Bone marrow (tissue), 2 donors: ENCODE measurements around the gene PNMA8C.
A peak's percentile ranks its signal among the peaks of the same experiment; 100 is the strongest.

Source experiments
- DNase-seq, 2 donors: peaks; one replicate each; lab custom pipeline; 2025; lab: John Stamatoyannopoulos, UW

Gene PNMA8C

DNA sequence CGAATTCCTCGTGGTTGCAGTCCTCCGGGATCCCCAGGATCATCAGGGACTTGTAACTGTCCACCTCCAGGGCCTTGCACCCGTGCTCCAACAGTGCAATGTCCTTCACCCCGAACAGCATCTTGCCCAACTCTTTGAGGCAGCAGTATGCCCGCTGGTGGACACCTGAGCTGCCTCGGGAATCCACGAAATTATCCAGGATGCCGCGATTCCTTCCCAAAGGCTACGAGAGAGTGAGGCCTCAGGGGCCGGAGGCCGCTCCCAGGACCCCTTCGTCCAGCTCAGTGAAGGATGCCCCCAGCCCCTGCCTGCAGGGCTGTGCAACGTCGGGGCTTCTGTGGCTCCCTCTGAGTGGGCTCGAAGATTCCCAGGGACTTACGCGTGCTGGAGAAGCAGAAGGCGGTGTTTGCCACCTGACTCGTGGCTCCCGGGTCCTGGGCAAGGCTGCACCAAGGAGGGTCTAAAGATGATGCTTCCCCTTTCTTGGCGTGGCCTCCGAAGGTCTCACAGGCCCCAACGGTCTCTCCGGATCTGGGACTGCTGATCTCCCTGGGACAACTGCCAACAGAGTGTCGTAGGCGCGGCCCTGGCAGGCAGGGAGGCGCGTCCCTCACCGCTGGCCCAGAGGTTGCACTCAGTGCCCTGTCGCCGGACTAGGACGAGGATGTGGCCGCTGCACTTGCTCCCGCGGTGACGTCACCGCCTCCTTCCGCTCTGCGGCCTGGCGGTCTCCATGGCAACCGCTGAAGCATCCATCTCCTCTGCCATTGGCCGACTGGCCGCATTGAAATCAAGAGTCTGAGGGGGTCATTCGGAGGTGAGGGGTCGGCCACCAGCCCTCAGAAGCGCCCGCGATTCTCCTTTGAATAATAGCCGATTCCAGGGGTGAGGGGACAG lies at the start of gene PNMA8C:
TSS of gene PNMA8C (minus strand) at position 698 of the 897 bp plus-strand sequence. CDS start at position 121, 577 bp downstream.
- peak; percentile 9 to 12 for DNase-seq

DNA sequence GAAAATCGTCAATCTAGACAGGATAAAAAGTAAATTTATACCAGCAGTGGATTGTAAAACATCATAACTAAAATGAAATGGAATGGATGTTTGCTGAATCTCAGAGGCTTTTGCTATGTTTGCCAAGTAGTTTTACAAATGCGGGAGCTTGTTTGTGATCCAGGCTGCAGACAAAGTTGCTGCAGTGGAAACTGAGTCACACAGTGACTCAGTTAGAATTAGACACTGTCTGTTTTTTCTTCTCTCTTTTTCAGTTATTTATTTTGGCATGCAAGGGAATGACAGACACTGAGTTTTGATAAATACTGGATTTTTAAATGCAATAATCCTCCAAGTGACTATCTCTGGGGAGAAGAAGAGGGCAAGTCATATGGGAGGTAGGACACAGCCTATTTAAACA lies 47.2 kb upstream of the PNMA8C start:
- DNase-seq, result no peak

GRCh38 chr19:46474211-46474610 lies 45.5 kb upstream of the PNMA8C start:
- no peak for DNase-seq

- no peak for DNase-seq
Measured at GRCh38 chr19:46472592-46472991, 43.9 kb upstream of the PNMA8C start.

GRCh38 chr19:46471811-46472543 lies 43.2 kb upstream of the PNMA8C start:
- no peak for DNase-seq

GRCh38 chr19:46471116-46471733 lies 42.5 kb upstream of the PNMA8C start, which contains the start of gene PNMA8A:
TSS of gene PNMA8A (minus strand) at chr19:46471563. CDS start at chr19:46471035, 528 bp downstream.
- DNase-seq, result no peak

DNA sequence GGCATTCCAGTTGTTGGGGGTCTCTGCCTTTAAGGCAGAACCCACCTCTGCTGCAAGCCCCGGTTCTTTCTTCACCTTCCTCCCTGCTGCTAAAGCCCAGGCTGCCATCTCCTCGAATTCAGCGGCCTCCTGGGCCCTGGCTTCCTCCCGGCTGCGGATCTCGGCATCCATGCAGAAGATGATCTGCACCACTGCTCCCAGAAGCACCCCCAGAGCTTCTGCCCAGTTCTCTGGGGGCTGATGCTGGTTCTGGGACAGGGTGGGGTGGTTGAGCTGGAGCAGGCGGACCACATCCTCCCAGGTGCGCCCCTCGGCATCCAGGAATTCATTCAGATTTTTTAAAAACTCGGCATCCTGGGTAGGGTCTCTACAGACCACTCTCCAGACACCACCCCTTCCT lies 41.6 kb upstream of the PNMA8C start:
- DNase-seq, result no peak

GRCh38 chr19:46469541-46470185 lies 40.9 kb upstream of the PNMA8C start:
- no peak for DNase-seq

DNA sequence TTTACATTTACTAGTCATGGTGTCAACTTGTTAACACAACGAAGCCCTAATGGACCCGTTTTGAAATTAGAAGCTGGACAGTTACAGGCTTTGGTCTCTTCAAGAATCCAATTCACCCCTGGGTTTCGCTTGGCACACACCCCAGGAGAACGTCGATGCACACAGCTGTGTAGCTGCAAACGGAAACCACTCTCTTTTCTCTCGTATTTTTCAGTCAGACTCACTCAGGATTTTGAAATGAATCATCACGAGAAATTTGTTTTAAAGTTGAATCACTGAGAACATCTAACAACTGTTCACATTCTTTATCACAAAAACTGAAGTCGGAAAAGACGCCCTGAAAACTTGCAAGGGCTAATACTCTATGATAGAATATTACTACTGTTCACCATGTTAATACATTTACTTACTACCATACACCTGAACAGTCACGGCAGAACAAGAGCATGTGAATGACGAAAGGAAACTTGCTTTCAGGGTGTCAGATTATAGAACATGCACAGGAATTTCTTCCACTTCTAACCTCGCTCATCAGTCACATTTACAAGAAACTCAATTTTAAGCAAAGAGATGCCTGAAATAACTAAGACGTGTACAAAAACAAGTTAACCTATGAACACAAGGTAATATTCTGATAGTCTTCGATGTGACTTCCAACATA lies 37.9 kb upstream of the PNMA8C start:
- DNase-seq, result no peak

DNA sequence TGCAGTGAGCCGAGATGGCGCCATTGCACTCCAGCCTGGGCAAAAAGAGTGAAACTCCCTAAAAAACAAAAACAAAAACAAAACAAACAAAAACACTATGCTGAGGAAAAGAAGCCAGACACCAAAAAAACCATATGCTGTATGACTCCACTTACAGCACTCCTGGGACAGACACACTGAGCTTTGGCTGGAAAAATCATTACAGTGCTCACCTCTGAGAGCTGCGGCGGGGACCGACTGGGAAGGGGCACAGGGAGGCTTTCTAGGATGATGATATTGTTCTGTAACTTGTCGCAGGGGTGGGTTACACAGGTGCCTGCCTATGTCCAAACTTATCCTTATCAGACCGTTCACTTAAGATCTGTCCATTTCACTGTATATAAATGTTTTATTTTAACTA lies 34.8 kb upstream of the PNMA8C start:
- DNase-seq, result no peak

GRCh38 chr19:46461537-46461936 lies 32.8 kb upstream of the PNMA8C start:
- no peak for DNase-seq

DNA sequence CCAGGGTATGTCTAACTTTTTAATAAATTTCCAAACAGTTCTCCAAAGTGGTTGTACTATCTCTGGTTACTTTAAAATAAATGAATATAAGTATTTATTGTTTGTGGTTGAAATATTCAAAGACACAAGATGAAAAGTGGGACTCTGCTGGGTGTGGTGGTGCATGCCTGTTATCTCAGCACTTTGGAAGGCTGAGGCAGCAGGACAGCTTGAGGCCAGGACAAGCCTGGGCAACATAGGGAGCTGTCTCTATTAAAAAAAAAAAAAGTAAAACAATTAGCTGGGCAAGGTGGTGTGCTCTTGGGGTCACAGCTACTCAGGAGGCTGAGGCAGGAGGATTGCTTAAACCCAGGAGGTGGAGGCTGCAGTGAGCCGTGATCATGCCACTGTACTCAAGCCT lies 32.2 kb upstream of the PNMA8C start:
- no peak for DNase-seq

DNA sequence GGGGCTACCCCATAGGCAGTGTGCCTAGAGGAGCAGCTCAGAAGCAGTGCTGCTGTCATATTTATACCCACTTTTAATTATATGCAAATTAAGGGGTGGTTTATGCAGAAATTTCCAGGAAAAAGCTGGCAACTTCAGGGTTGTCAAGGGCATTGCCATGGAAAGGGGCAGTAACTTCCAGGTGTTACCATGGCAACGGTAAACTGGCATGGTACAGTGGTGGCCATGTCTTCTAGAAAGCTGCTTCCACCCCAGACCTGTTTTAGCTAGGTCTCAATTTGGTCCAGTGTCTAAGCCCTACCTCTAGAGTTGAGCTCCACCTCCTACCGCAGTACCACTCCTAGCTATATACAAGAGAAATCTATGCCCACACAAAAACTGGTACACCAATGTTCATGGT lies 31.3 kb upstream of the PNMA8C start:
- no peak for DNase-seq

- DNase-seq, result no peak
Measured at GRCh38 chr19:46456930-46457329, 28.2 kb upstream of the PNMA8C start.

GRCh38 chr19:46454244-46454643 lies 25.5 kb upstream of the PNMA8C start:
- no peak for DNase-seq

- DNase-seq, result no peak
Measured at GRCh38 chr19:46453661-46454060, 24.9 kb upstream of the PNMA8C start.

DNA sequence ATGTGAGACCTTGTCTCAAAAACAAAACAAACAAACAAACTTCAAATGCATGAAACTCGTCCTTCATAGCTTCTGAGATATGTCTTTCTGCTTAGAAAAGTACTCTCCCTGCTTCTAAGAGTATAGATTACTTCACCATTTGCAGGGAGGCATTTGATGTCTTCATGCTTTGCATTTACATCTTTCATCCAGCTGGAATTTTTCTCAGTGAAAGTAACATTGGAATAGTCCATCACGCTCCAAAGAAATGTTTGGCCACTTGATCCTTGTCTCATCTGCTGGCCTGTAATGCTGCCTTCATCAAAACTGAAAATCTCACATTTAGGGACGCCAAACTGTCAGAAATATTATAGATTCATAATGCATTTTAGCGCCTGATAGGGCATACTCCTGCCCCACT lies 23.4 kb upstream of the PNMA8C start:
- no peak for DNase-seq

DNA sequence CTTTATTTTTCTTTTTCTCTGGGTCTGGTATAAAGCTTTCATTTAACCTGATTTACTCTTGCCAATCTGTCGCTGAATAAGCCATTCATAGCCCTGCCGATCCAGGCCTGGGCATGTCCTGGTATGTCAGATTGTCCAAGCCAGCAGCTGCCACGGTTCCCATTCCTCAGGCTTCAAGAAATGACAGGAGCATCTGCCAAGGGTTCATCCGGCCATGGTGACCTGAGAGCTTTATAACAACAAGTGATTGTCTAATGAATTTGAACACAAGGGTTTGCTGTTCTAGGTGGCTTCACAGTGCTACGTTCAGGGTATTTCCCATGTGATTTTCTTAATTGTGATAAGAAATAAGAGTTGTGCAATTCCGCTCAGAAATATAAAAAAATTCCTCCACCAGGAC lies 22.6 kb upstream of the PNMA8C start:
- no peak for DNase-seq

GRCh38 chr19:46450737-46451136 lies 22.0 kb upstream of the PNMA8C start:
- DNase-seq, result no peak

GRCh38 chr19:46449228-46449627 lies 20.5 kb upstream of the PNMA8C start:
- DNase-seq, result no peak

DNA sequence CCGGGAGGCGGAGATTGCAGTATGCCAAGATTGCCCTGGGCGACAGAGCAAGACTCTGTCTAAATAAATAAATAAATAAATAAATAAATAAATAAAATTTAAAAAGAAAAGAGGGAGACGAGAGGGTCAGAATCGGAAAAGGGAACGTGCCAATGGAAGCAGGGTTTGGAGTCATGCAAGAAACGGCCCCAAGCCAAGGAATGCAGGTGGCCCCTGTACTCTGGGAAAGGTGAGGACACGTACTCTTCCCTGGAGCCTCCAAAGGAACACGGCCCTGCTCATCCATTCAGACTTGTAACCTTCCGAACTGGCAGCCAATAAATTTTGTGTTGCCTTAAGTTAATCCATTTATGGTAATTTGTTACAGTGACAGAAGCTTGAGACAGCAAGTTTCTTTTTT lies 19.9 kb upstream of the PNMA8C start:
- no peak for DNase-seq

- no peak for DNase-seq
Measured at GRCh38 chr19:46447824-46448223, 19.1 kb upstream of the PNMA8C start.
